ENCODE measurements around the gene KLF5. TPM values are rescaled to one million over a fixed set of nuclear protein-coding genes. Genes with fewer than 3 reads are reported as not detected.
"Not testable (repeated sequence)": the region's sequence is repeated elsewhere in the genome, so short reads cannot be mapped to it uniquely, and the experiment has no call there.

Gene KLF5
- polyA plus RNA-seq, 4 donors: 126 to 230 (median 160) TPM

DNA sequence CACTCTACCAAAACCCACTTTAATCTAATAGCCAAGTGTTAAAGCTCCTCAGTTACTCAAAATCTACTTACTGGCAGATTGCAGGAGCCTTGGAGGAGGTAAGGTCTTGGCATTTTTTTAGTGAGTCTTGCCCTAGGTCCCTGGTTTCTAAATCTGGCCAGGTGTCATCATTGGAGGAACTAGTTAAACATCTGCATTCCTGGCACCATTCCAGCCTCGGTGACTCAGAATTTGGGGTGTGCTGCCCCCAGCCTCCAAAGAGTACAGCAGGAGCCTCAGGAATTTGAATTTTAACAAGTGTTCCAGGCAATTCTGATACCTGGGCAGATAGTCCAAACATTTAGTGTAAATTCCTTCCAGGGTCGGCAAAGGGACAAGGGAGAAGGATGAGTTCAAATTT is 37.4 kb downstream of the KLF5 start:
- H3K27ac ChIP-seq (ENCODE audit: low read depth in 1 of 3, low read length in 2 of 3): no peak overlapping the region
- H3K9me3 ChIP-seq (ENCODE audit: control insufficient read depth in 2 of 2, insufficient read depth in 1 of 2, low read depth in 1 of 2, low read length in 1 of 2): no peaks in the 10 kb centered on the region
- no peaks in the 10 kb centered on the region for H3K36me3 ChIP-seq (ENCODE audit: control insufficient read depth in 3 of 3, insufficient read depth in 2 of 3, low read depth in 1 of 3, low read length in 3 of 3)
- no peaks in the 10 kb centered on the region for H3K27me3 ChIP-seq (ENCODE audit: control insufficient read depth in 3 of 3, insufficient read depth in 3 of 3, low read length in 3 of 3)
- no peak overlapping the region for H3K4me3 ChIP-seq (ENCODE audit: low read depth in 1 of 3, low read length in 3 of 3)
- H3K4me1 ChIP-seq (ENCODE audit: control insufficient read depth in 3 of 3, insufficient read depth in 2 of 3, low read depth in 1 of 3, low read length in 2 of 3): no peaks in the 10 kb centered on the region
- DNase-seq (no peak), FAIRE-seq (no peak)
- 45 to 61% (median 46%) methylated on average over 2 of the region's 2 CpGs for WGBS, 3 donors

DNA sequence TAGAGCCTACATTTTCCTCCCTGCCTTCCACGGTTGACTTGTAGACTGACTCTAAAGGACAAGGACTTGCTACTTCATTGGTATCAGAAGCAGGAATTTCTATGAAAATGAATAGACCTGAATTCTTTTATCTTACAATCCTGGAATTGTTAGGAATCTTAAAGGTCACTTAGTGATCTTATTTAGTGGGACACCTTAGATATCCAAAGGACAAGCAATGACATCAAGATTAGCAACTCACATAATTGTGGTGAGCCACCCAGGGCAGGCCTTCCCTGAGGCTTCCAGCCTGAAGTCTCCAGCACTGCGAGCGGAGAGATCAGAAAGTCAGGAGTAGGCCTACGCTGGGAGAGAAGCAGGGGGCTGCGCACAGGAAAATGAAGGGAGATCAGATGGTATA is 37.8 kb downstream of the KLF5 start:
- Histone ChIP-seq H3K9me3 (ENCODE audit: control insufficient read depth in 2 of 2, insufficient read depth in 1 of 2, low read depth in 1 of 2, low read length in 1 of 2) (no peaks in the 10 kb centered on the region), H3K27me3 (ENCODE audit: control insufficient read depth in 3 of 3, insufficient read depth in 3 of 3, low read length in 3 of 3) (no peaks in the 10 kb centered on the region), H3K36me3 (ENCODE audit: control insufficient read depth in 3 of 3, insufficient read depth in 2 of 3, low read depth in 1 of 3, low read length in 3 of 3) (no peaks in the 10 kb centered on the region), H3K4me3 (ENCODE audit: low read depth in 1 of 3, low read length in 3 of 3) (no peak overlapping the region), H3K4me1 (ENCODE audit: control insufficient read depth in 3 of 3, insufficient read depth in 2 of 3, low read depth in 1 of 3, low read length in 2 of 3) (peaks cover 0 to 1% (median 0%) of the 10 kb centered on the region in 3 donors), H3K27ac (ENCODE audit: low read depth in 1 of 3, low read length in 2 of 3) (no peak overlapping the region)
- DNase-seq (no peak), FAIRE-seq (no peak)
- WGBS, 3 donors: 76 to 78% (median 77%) methylated on average over 5 of the region's 5 CpGs

DNA sequence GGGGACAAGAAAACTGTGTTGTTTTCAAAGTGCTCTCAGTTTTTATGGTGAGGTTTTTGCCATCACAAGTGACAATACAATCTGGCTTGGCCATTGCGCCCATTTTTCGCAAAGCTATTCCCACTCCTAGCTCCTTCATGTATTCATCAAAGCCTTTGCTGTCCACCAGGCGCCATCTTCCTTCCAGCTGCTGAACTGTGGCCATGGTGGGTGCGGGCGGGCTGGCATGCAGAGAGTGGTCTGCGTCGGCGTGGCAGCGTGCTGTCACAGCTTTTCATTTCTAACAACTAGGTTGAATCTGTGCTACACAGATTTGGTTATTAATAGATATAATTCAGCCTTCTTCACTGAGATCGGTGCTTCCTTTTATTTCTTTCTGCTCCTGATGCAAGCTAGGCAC is 42.0 kb downstream of the KLF5 start:
- peaks cover 0 to 10% (median 0%) of the 10 kb centered on the region in 3 donors for H3K4me1 ChIP-seq (ENCODE audit: control insufficient read depth in 3 of 3, insufficient read depth in 2 of 3, low read depth in 1 of 3, low read length in 2 of 3)
- not testable (repeated sequence) for H3K36me3 ChIP-seq (ENCODE audit: control insufficient read depth in 3 of 3, insufficient read depth in 2 of 3, low read depth in 1 of 3, low read length in 3 of 3); H3K4me3 ChIP-seq (ENCODE audit: low read depth in 1 of 3, low read length in 3 of 3); H3K27ac ChIP-seq (ENCODE audit: low read depth in 1 of 3, low read length in 2 of 3); H3K27me3 ChIP-seq (ENCODE audit: control insufficient read depth in 3 of 3, insufficient read depth in 3 of 3, low read length in 3 of 3); H3K9me3 ChIP-seq (ENCODE audit: control insufficient read depth in 2 of 2, insufficient read depth in 1 of 2, low read depth in 1 of 2, low read length in 1 of 2); DNase-seq; FAIRE-seq
- WGBS, 3 donors: 93 to 96% (median 94%) methylated on average over 9 to 10 of the region's 10 CpGs

DNA sequence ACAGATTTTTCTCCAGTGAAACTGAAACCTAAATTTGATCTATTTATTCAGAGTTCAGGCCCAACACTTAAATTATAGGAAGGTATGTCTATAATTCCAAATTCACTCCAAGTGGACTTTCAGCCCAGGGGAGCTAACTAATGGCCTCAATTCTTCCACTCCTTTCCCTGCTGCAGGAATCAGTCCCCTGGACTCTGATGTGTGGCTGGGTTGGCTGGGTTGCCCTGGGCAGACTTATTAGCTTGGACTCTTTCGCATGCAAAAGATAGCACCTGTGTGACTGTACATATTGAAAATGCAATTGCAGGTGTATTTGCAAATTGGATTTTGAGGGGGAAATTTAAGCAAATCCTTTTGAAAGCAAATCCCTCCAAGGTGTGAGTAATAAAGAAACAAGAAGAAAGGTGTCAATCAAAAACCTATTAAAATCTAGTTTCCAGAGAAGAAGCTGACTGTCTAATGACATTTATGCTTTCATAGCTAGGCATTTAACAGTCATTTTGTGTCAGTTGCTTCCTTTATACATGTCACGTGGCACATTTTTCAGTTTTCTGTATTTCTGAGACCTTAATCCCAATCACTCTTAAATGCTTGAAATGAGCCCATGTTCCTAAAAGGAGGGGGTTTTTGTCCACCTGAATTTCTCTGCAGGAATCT is 42.7 kb downstream of the KLF5 start:
- FAIRE-seq (no peak), DNase-seq (peak; percentile 47 to 61)
- Histone ChIP-seq H3K9me3 (ENCODE audit: control insufficient read depth in 2 of 2, insufficient read depth in 1 of 2, low read depth in 1 of 2, low read length in 1 of 2) (no peaks in the 10 kb centered on the region), H3K4me3 (ENCODE audit: low read depth in 1 of 3, low read length in 3 of 3) (no peak overlapping the region), H3K36me3 (ENCODE audit: control insufficient read depth in 3 of 3, insufficient read depth in 2 of 3, low read depth in 1 of 3, low read length in 3 of 3) (no peaks in the 10 kb centered on the region), H3K4me1 (ENCODE audit: control insufficient read depth in 3 of 3, insufficient read depth in 2 of 3, low read depth in 1 of 3, low read length in 2 of 3) (peaks cover 0 to 10% (median 0%) of the 10 kb centered on the region in 3 donors), H3K27ac (ENCODE audit: low read depth in 1 of 3, low read length in 2 of 3) (no peak overlapping the region), H3K27me3 (ENCODE audit: control insufficient read depth in 3 of 3, insufficient read depth in 3 of 3, low read length in 3 of 3) (no peaks in the 10 kb centered on the region)
- WGBS, 3 donors: 38 to 74% (median 59%) methylated on average over 2 of the region's 2 CpGs

DNA sequence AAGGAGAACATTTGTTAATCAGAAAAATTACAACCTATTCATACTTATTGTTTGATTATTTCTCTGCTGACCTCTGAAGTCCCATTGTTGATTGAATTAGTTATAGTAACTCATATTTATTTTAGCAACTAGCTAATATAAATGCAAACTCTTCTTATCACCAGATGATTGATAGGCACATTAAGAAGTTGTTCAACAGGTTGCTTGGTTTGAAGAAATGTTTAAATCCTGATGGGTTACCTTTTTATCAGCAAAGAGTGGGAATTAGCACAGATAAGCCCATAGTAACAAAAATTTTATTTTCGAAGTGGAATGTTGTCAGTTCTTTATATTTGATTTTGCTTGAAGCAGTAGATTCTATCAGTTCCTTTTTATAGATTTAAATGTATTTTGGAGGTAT is 44.4 kb downstream of the KLF5 start:
- H3K27me3 ChIP-seq (ENCODE audit: control insufficient read depth in 3 of 3, insufficient read depth in 3 of 3, low read length in 3 of 3): no peaks in the 10 kb centered on the region
- no peak for FAIRE-seq
- 13 to 51% (median 16%) methylated on average over 1 of the region's 1 CpG for WGBS, 3 donors
- H3K27ac ChIP-seq (ENCODE audit: low read depth in 1 of 3, low read length in 2 of 3): no peak overlapping the region
- H3K4me1 ChIP-seq (ENCODE audit: control insufficient read depth in 3 of 3, insufficient read depth in 2 of 3, low read depth in 1 of 3, low read length in 2 of 3): peaks cover 0 to 10% (median 0%) of the 10 kb centered on the region in 3 donors
- peak in 1 of 2 donors; percentile 39 for DNase-seq
- no peaks in the 10 kb centered on the region for H3K9me3 ChIP-seq (ENCODE audit: control insufficient read depth in 2 of 2, insufficient read depth in 1 of 2, low read depth in 1 of 2, low read length in 1 of 2)
- H3K36me3 ChIP-seq (ENCODE audit: control insufficient read depth in 3 of 3, insufficient read depth in 2 of 3, low read depth in 1 of 3, low read length in 3 of 3): no peaks in the 10 kb centered on the region
- no peak overlapping the region for H3K4me3 ChIP-seq (ENCODE audit: low read depth in 1 of 3, low read length in 3 of 3)

DNA sequence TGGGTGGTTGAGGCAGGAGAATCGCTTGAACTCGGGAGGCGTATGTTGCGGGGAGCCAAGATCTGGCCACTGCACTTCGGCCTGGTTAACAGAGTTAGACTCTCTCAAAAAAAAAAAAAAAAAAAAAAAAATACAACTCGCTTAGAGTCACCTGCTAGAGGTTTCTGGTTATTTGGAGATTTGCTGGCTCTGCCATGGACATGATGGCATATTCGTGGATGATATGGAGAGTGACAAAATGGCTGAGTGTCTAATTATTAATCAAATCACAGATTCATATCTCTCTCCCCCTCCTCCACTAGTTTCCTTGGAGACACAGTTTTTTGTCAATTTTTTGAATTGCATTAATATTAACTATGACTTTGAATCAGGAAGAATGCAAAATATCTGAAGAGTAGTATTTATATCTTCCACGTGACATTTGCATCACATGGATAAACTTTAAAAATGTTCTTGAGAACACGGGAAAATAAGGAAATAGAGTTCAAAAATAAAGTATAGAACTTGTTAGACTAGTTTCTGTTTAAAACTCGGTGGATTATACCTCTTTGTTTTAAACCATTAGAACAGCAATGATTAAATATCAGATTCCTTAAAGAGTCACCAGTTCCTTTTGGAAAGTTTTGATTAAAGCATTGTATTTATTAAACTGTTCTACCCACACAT is 47.8 kb downstream of the KLF5 start:
- WGBS, 3 donors: 56 to 75% (median 61%) methylated on average over 10 of the region's 10 CpGs
- peaks cover 0 to 9% (median 0%) of the 10 kb centered on the region in 3 donors for H3K4me1 ChIP-seq (ENCODE audit: control insufficient read depth in 3 of 3, insufficient read depth in 2 of 3, low read depth in 1 of 3, low read length in 2 of 3)
- FAIRE-seq (no peak), DNase-seq (peak in 1 of 2 donors; percentile 54)
- no peak overlapping the region for H3K27ac ChIP-seq (ENCODE audit: low read depth in 1 of 3, low read length in 2 of 3)
- no peaks in the 10 kb centered on the region for H3K36me3 ChIP-seq (ENCODE audit: control insufficient read depth in 3 of 3, insufficient read depth in 2 of 3, low read depth in 1 of 3, low read length in 3 of 3)
- H3K27me3 ChIP-seq (ENCODE audit: control insufficient read depth in 3 of 3, insufficient read depth in 3 of 3, low read length in 3 of 3): no peaks in the 10 kb centered on the region
- H3K4me3 ChIP-seq (ENCODE audit: low read depth in 1 of 3, low read length in 3 of 3): no peak overlapping the region
- no peaks in the 10 kb centered on the region for H3K9me3 ChIP-seq (ENCODE audit: control insufficient read depth in 2 of 2, insufficient read depth in 1 of 2, low read depth in 1 of 2, low read length in 1 of 2)

DNA sequence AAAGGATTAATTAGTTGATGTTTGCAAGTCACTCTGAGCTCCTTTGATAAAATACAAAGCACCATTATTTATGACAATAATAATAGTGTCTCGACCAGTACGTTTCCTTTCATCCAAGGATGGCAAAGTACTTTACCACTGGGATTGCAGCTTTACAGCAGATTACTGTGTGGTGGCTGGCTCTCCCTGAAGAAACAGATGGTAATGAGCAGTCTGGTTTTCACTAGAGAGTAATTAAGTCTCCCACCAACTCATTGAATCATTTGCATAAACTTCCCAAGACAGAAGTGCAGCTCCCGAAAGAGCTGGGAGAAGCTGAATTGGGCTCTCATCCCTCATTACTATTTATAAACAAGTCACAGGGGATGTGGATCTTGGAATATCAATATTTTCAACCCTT is 48.7 kb downstream of the KLF5 start:
- H3K27ac ChIP-seq (ENCODE audit: low read depth in 1 of 3, low read length in 2 of 3): no peak overlapping the region
- no peaks in the 10 kb centered on the region for H3K27me3 ChIP-seq (ENCODE audit: control insufficient read depth in 3 of 3, insufficient read depth in 3 of 3, low read length in 3 of 3)
- DNase-seq (no peak), FAIRE-seq (no peak)
- no peaks in the 10 kb centered on the region for H3K36me3 ChIP-seq (ENCODE audit: control insufficient read depth in 3 of 3, insufficient read depth in 2 of 3, low read depth in 1 of 3, low read length in 3 of 3)
- H3K9me3 ChIP-seq (ENCODE audit: control insufficient read depth in 2 of 2, insufficient read depth in 1 of 2, low read depth in 1 of 2, low read length in 1 of 2): no peaks in the 10 kb centered on the region
- no peak overlapping the region for H3K4me3 ChIP-seq (ENCODE audit: low read depth in 1 of 3, low read length in 3 of 3)
- 54 to 88% (median 76%) methylated on average over 3 of the region's 3 CpGs for WGBS, 3 donors
- peaks cover 0 to 6% (median 0%) of the 10 kb centered on the region in 3 donors for H3K4me1 ChIP-seq (ENCODE audit: control insufficient read depth in 3 of 3, insufficient read depth in 2 of 3, low read depth in 1 of 3, low read length in 2 of 3)

DNA sequence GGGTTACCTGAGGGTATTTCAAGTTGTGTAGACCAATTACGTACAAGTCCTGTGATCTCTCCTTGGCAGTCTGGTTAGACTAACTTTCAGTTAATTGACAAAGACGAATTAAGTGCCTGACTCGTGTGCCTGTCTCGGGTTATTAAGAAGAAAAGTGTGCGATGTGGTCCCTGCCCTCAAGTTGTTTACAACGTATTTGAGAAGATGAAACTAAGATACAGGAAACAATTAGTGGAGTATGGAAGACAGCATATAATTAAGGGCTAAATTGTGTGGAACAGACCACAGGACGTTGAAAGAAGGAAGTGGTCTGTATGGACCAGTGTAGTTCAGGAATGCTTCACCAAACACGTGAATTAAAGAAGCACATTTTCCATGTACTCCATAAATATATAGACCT is 49.2 kb downstream of the KLF5 start:
- no peaks in the 10 kb centered on the region for H3K27me3 ChIP-seq (ENCODE audit: control insufficient read depth in 3 of 3, insufficient read depth in 3 of 3, low read length in 3 of 3)
- peaks cover 0 to 4% (median 0%) of the 10 kb centered on the region in 3 donors for H3K4me1 ChIP-seq (ENCODE audit: control insufficient read depth in 3 of 3, insufficient read depth in 2 of 3, low read depth in 1 of 3, low read length in 2 of 3)
- H3K27ac ChIP-seq (ENCODE audit: low read depth in 1 of 3, low read length in 2 of 3): no peak overlapping the region
- DNase-seq (no peak), FAIRE-seq (no peak)
- H3K9me3 ChIP-seq (ENCODE audit: control insufficient read depth in 2 of 2, insufficient read depth in 1 of 2, low read depth in 1 of 2, low read length in 1 of 2): no peaks in the 10 kb centered on the region
- WGBS, 3 donors: 60 to 84% (median 79%) methylated on average over 8 of the region's 8 CpGs
- H3K36me3 ChIP-seq (ENCODE audit: control insufficient read depth in 3 of 3, insufficient read depth in 2 of 3, low read depth in 1 of 3, low read length in 3 of 3): no peaks in the 10 kb centered on the region
- H3K4me3 ChIP-seq (ENCODE audit: low read depth in 1 of 3, low read length in 3 of 3): no peak overlapping the region

All from small intestine (tissue), 7 donors.